Hepatocyte (in vitro differentiated cells): Measurements from ENCODE around the gene BMP6. TPM values are rescaled to one million over a fixed set of nuclear protein-coding genes. Genes with fewer than 3 reads are reported as not detected.
A peak's percentile ranks its signal among the peaks of the same experiment; 100 is the strongest.

Experiments
- DNase-seq: peaks from one replicate; pipeline ENCODE4 v3.0.0-alpha.2; 2016; ENCODE audit warnings: low spot score
- H2AFZ ChIP-seq: fragments of 200-600 bp; sonication (generic); 2 replicates; pipeline ENCODE4 v1.6.0; 2016; ENCODE audit warnings: antibody characterized with exemption, mild to moderate bottlenecking
- H3K27ac ChIP-seq: fragments of 200-600 bp; sonication (generic); 2 replicates; pipeline ENCODE4 v1.5.1; 2016; ENCODE audit warnings: mild to moderate bottlenecking
- H3K27me3 ChIP-seq: fragments of 200-600 bp; sonication (generic); 2 replicates; pipeline ENCODE4 v1.6.1; 2016
- H3K36me3 ChIP-seq: fragments of 200-600 bp; sonication (generic); replicated peaks from 2 replicates; pipeline ENCODE4 v1.5.1; 2016; ENCODE audit warnings: low read depth; ENCODE audit not compliant: insufficient read depth
- H3K4me1 ChIP-seq: fragments of 200-600 bp; sonication (generic); 2 replicates; pipeline ENCODE4 v1.5.1; 2016; ENCODE audit warnings: mild to moderate bottlenecking, moderate library complexity; ENCODE audit not compliant: insufficient read depth
- H3K4me2 ChIP-seq: fragments of 200-600 bp; sonication (generic); 2 replicates; pipeline ENCODE4 v1.6.0; 2016
- H3K4me3 ChIP-seq: fragments of 200-600 bp; sonication (generic); 2 replicates; pipeline ENCODE4 v1.5.1; 2016; ENCODE audit warnings: mild to moderate bottlenecking
- H3K79me2 ChIP-seq: fragments of 200-600 bp; sonication (generic); 2 replicates; pipeline ENCODE4 v1.6.0; 2017; ENCODE audit warnings: mild to moderate bottlenecking
- H3K9me2 ChIP-seq: fragments of 200-600 bp; sonication (generic); replicated peaks from 2 replicates; pipeline ENCODE4 v1.6.0; 2017; ENCODE audit warnings: mild to moderate bottlenecking; ENCODE audit not compliant: insufficient read depth
- H3K9me3 ChIP-seq: fragments of 200-600 bp; sonication (generic); 2 replicates; pipeline ENCODE4 v1.5.1; 2016; ENCODE audit warnings: low read depth, mild to moderate bottlenecking
- H4K20me1 ChIP-seq: fragments of 200-600 bp; sonication (generic); 2 replicates; pipeline ENCODE4 v1.6.0; 2016; ENCODE audit warnings: mild to moderate bottlenecking; ENCODE audit not compliant: insufficient read depth, poor library complexity, severe bottlenecking
- CTCF ChIP-seq: fragments of 200-600 bp; sonication (generic); IDR thresholded peaks from 2 replicates; pipeline ENCODE4 v1.5.1; 2016; ENCODE audit warnings: antibody characterized with exemption, mild to moderate bottlenecking; ENCODE audit not compliant: poor library complexity
- EZH2 ChIP-seq: fragments of 200-600 bp; sonication (generic); IDR thresholded peaks from 2 replicates; pipeline ENCODE4 v1.6.1; 2016; ENCODE audit warnings: antibody characterized with exemption, mild to moderate bottlenecking, borderline replicate concordance
- EZH2phosphoT487 ChIP-seq: fragments of 200-600 bp; sonication (generic); IDR thresholded peaks from one replicate; pipeline ENCODE4 v1.6.1; 2018; ENCODE audit warnings: antibody characterized with exemption, mild to moderate bottlenecking, low read depth, moderate library complexity; ENCODE audit not compliant: unreplicated experiment, severe bottlenecking
- WGBS: methylation state at CpG from one replicate; pipeline ENCODE4 v1.1.6; 2016; ENCODE audit warnings: low lambda C conversion rate; ENCODE audit errors: missing lambda C conversion rate; 5-methylcytosine and 5-hydroxymethylcytosine counted together
- polyA plus RNA-seq: library from polyadenylated mRNA; unstranded; fragments of >200 nt; fragmentation: Nextera tagmentation; extraction: Ambion mirVana; gene quantifications from 2 replicates; pipeline ENCODE4 v1.2.1, GENCODE V29; 2016
- total RNA-seq: library from RNA; depleted of rRNA; stranded (reverse); fragments of >200 nt; gene quantifications from 2 replicates; pipeline ENCODE4 v1.2.3, GENCODE V29; 2014

The BMP6 gene
- total and polyA plus RNA-seq, 2 experiments from 2014 or later = 4.0 to 4.3 TPM

GRCh38 chr6:7692453-7692784, 33.5 kb upstream of the BMP6 start:
- no peaks in the 10 kb centered on the region for H4K20me1 ChIP-seq
- whole genome bisulfite sequencing = 25% methylated on average over 3 of the region's 3 CpGs
- no peaks in the 10 kb centered on the region for H3K4me1 ChIP-seq
- no peaks in the 10 kb centered on the region for H3K27me3 ChIP-seq
- H3K9me3 ChIP-seq = no peaks in the 10 kb centered on the region
- no peak for DNase-seq
- no peaks in the 10 kb centered on the region for H3K9me2 ChIP-seq
- no peaks in the 10 kb centered on the region for H3K36me3 ChIP-seq
- no peak for TF ChIP-seq CTCF
- TF ChIP-seq EZH2 = no peak
- TF ChIP-seq EZH2phosphoT487 = no peak
- peak overlapping the region; percentile 61 for H3K4me2 ChIP-seq
- peak overlapping the region; percentile 36 for H2AFZ ChIP-seq
- peak overlapping the region; percentile 19 for H3K27ac ChIP-seq
- no peak overlapping the region for H3K4me3 ChIP-seq
- H3K79me2 ChIP-seq = no peaks in the 10 kb centered on the region

- no peak for DNase-seq
- Histone ChIP-seq H3K4me3 (no peak overlapping the region), H3K79me2 (no peaks in the 10 kb centered on the region), H3K27me3 (no peaks in the 10 kb centered on the region), H3K36me3 (no peaks in the 10 kb centered on the region), H3K4me1 (peaks cover 5% of the 10 kb centered on the region), H3K9me3 (no peaks in the 10 kb centered on the region), H4K20me1 (no peaks in the 10 kb centered on the region), H3K27ac (no peak overlapping the region), H2AFZ (no peak overlapping the region), H3K4me2 (no peak overlapping the region), H3K9me2 (no peaks in the 10 kb centered on the region)
- 91% methylated on average over 10 of the region's 10 CpGs for WGBS
- TF ChIP-seq EZH2phosphoT487 (no peak), EZH2 (no peak), CTCF (no peak)
These were observed 32.1 kb upstream of the BMP6 start for GRCh38 chr6:7693827-7694226.

GRCh38 chr6:7696061-7696460, 29.8 kb upstream of the BMP6 start:
- TF ChIP-seq EZH2 = no peak
- no peak for TF ChIP-seq CTCF
- Histone ChIP-seq H3K79me2 (no peaks in the 10 kb centered on the region), H3K9me2 (no peaks in the 10 kb centered on the region), H3K27me3 (no peaks in the 10 kb centered on the region), H3K36me3 (no peaks in the 10 kb centered on the region), H3K4me2 (no peak overlapping the region), H3K9me3 (no peaks in the 10 kb centered on the region), H3K27ac (no peak overlapping the region), H4K20me1 (no peaks in the 10 kb centered on the region), H2AFZ (no peak overlapping the region), H3K4me1 (peaks cover 5% of the 10 kb centered on the region), H3K4me3 (no peak overlapping the region)
- WGBS = 97% methylated on average over 8 of the region's 8 CpGs
- no peak for DNase-seq

GRCh38 chr6:7697432-7697819, 28.5 kb upstream of the BMP6 start:
- Histone ChIP-seq H4K20me1 (no peaks in the 10 kb centered on the region), H3K79me2 (no peaks in the 10 kb centered on the region), H3K9me3 (no peaks in the 10 kb centered on the region), H3K9me2 (no peaks in the 10 kb centered on the region), H3K4me1 (peaks cover 5% of the 10 kb centered on the region), H3K4me2 (peak overlapping the region; percentile 63), H2AFZ (peak overlapping the region; percentile 4), H3K27ac (peak overlapping the region; percentile 82), H3K36me3 (no peaks in the 10 kb centered on the region), H3K4me3 (no peak overlapping the region), H3K27me3 (no peaks in the 10 kb centered on the region)
- 78% methylated on average over 4 of the region's 4 CpGs for WGBS
- no peak for DNase-seq
- TF ChIP-seq CTCF (no peak), EZH2phosphoT487 (no peak), EZH2 (no peak)
